HG03571 (cell line): Measurements from ENCODE around the gene SEMA3D.

Experiments
- ATAC-seq: cut with Tn5 transposase; IDR thresholded peaks from one replicate; pipeline ENCODE4 v1.9.1; 2021; ENCODE audit not compliant: unreplicated experiment

SEMA3D gene

GRCh38 chr7:85184599-85185423 lies 2.0 kb downstream of the SEMA3D start:
- no peak for ATAC-seq

DNA sequence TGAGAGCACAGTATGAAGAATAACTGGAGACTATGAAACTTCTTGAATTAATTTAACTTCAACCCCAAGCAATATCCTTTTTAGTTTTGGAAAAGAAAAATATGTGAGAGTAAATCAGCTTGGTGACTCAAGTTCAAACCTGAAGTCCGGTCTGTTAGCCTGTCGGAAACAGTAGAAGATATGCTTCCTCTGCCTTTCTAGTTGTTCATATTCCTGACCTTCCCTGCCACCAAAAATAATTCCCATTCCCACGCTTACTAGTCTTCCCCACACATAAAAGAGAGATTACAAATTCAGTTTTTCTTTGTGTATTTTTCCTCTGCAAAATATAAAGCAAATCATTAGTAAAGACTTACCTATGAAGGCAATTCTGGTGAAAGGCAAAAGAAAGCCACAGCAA lies 3.6 kb downstream of the SEMA3D start:
- no peak for ATAC-seq

- ATAC-seq = no peak
Measured at GRCh38 chr7:85178531-85179298, 8.1 kb downstream of the SEMA3D start.

GRCh38 chr7:85177316-85177715 lies 9.5 kb downstream of the SEMA3D start:
- ATAC-seq = no peak

- no peak for ATAC-seq
Measured at GRCh38 chr7:85176197-85176596, 10.7 kb downstream of the SEMA3D start.

DNA sequence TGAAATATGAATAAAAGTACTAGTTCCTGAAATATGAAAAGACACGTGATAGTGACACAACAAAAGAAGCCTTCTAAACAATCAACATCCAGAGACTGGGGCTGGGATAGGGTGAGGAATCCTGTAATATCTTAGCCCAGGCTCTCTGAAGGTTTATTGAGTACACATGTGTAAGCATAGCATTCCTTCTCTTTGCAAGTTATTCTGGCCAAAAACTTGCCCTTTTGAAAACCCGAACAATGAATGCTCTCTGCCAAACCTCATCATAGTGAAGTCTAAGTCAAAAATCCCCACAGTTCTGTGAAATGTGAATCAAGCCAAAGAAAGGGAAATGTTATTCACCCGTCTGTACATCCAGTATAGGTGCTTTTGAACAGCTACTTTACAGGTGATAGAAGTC lies 11.6 kb downstream of the SEMA3D start:
- ATAC-seq = no peak

DNA sequence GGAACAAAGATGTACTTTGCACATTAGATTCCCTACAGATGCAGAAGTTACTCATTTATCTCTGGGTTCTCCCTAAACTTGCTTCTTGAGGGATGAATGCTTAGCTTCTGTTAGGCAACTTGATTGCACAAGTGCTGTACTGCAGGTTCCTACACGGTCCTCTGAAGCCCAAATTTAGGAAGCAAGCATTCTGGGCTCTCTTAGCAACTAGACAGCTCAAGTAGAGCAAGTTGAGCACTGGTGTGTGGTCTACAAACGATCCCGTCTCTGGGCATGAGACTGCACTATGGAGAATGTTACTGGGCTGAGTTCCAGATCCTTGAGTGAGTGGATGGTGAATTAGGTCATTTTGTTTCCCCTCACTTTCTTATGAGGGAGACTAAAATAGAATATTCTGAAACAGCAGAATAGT lies 14.3 kb downstream of the SEMA3D start:
- ATAC-seq = no peak

DNA sequence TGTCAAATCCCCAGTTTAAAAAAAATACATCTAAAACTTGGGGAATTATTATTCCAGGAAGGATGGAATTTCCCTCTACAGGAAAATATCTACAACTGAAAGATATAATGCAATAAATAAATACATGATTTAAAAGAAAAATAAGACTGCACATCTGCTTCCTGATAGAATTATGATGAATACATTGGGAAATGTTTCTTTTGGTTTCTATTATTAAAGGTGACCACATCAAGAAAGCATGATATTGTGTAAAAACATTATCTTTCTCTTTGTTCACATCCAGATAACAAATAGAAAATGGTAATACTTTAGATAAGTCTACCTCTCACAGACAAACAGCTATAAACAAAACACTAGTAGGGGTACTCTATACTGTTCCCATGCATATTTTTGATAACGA lies 19.2 kb downstream of the SEMA3D start:
- ATAC-seq = no peak

DNA sequence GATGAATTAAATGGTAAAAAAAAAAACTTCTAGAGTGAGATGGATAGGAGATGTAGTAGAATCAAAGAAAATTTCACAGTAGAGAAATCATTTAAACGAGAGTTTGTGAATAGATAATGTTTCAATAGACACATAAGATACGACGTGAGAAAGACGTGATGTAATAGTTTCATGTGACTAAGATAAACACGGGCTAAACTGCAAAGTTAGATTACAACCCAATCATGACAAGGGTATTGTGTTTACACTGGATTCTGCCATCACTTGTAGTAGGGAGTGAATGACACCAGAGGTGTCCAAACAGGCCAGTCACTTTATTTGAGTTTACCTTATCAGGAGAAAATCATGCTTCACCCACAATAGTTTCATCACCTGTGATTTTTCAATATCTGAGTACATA lies 21.6 kb downstream of the SEMA3D start:
- no peak for ATAC-seq

- ATAC-seq = no peak
Measured at GRCh38 chr7:85164376-85164775, 22.5 kb downstream of the SEMA3D start.

- no peak for ATAC-seq
Measured at GRCh38 chr7:85162721-85163120, 24.1 kb downstream of the SEMA3D start.

DNA sequence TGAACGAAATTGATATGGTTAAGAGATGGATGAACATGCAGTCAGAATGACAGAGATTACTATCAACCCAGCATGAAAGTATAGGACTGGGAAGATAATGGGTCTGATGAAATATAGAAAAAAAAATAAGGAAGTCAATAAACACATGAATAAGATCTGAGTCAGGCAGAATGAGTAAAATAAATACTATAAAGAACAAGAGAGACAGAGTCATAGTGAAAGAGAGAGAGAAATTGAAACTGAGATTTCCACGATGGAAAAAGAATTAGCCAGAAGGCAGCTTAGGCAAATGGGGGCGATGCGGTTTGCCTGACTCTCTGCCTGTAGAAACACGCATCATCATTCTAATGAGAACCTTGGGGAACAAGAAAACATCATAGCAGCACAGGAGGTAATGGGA lies 26.6 kb downstream of the SEMA3D start:
- ATAC-seq = peak; percentile 86

DNA sequence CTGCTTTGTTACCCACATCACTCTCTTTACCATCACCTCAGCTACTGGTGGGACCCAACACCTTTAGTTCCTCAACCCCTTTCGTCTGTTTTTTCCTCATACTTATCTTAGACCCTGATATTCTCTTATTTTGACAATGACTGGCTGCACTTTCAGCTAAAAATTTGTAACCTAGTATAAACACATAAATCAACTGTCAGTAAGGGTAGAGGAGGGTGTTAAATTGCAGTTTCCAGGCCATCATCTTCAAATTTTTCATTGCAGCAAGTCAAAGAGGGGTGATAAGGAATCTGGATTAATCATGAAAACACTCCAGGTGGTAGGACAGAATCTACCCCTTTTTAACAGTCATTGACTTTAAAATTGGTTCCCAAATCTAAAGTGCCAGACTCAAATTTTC lies 27.9 kb downstream of the SEMA3D start:
- no peak for ATAC-seq

DNA sequence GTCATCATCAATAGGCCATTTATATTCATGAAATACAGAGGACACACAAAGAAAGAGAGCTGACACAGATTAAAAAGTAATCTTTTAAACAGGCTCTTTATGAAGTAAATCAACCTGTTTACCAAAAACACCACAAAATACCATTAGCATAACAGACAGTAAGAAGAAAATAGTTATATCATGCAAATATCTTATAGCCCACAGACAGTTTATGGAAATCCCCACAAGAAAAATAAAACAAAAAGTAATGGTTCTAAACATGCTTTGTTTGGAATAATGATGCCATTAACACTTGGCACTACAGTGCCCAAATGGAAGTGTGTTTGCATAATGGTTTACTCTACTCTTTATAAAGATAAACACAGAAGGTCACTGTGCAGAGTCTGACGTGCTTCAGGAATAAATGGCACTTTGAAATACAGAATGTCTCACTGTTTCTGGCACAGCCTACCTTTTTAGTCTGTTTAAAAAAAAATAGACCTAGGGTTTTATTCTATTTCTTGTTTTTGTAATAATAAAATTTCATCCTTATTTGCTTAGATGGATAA lies 30.1 kb downstream of the SEMA3D start:
- ATAC-seq = no peak

GRCh38 chr7:85154282-85154937 lies 32.4 kb downstream of the SEMA3D start:
- ATAC-seq = no peak

DNA sequence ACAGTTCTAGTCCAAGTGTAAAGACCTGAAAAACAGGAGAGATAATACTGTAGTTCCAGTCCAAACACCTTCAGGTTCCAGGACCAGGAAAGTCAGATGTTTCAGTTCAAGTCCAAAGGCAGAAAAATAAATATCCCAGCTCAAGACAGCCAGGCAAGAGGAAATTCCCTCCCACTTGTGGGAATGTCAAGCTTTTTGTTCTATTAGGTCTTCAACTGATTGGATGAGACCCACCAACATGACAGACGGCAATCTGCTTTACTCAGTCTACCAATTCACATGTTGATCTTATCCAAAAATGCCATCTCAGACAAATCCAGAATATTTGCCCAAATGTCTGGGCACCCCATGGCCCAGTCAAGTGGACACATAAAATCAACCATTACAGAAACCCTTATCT lies 33.1 kb downstream of the SEMA3D start:
- no peak for ATAC-seq

- ATAC-seq = no peak
Measured at GRCh38 chr7:85150624-85151023, 36.2 kb downstream of the SEMA3D start.

DNA sequence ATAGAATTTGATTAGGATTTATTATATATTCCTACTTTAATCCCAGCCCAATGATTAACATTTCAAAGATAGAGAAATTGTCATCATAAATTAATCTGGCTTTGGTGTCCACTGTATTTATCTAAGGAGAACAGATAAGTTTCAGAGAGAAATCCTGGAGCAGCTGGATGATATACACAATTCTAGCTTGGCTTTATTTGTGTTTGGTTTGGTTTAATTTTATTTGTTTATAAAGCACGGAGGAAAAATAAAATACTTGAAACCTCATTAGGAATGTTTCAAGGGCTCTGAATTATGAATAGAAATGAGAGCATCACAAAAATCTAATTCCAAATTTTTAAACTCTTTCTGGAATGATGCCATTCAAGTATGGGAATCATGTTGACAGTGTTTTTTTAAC lies 42.1 kb downstream of the SEMA3D start:
- no peak for ATAC-seq

GRCh38 chr7:85135977-85136376 lies 50.9 kb downstream of the SEMA3D start:
- no peak for ATAC-seq

DNA sequence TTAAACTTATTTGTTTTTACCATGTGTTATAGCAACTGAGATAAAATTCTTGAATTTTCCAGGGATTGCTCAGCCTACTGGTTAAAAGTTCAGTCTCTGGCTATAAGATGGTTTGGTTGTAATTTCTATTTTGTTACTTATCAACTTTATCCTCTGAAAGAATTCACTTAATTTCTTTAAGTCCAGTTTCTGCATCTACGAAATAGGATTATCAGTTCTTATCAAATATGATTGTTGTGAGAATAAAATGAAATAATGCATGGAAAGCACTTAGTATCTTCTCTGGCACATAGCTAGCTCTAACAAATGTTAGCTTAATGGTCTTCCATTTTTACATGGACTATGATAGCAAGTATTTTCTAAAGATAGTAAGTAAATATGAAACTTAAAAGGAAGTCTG lies 53.3 kb downstream of the SEMA3D start:
- ATAC-seq = no peak

- ATAC-seq = no peak
Measured at GRCh38 chr7:85133006-85133405, 53.9 kb downstream of the SEMA3D start.

- ATAC-seq = no peak
Measured at GRCh38 chr7:85130702-85131101, 56.2 kb downstream of the SEMA3D start.
